CD14-positive monocyte (primary cell): Measurements from ENCODE around the gene OLFM2. TPM values are rescaled to one million over a fixed set of nuclear protein-coding genes. Genes with fewer than 3 reads are reported as not detected.
A peak's percentile ranks its signal among the peaks of the same experiment; 100 is the strongest.
"Not testable (repeated sequence)": the region's sequence is repeated elsewhere in the genome, so short reads cannot be mapped to it uniquely, and the experiment has no call there.

Experiments
- DNase-seq, 3 donors: peaks; one replicate each; pipeline ENCODE4 v3.0.0-alpha.2; 2011 to 2022
- H2AFZ ChIP-seq: 2 replicates; pipeline ENCODE4 v1.6.0; 2012; ENCODE audit warnings: mild to moderate bottlenecking, low read depth, low read length, inconsistent platforms; ENCODE audit not compliant: insufficient read depth, poor library complexity, severe bottlenecking
- H3K27ac ChIP-seq, 2 donors: 1 replicate in 1 of 2; 2 replicates in 1 of 2; pipeline ENCODE4 v1.5.1; 2012 to 2013; ENCODE audit warnings: low read length in 2 of 2, control low read depth in 1 of 2, inconsistent platforms in 1 of 2, low read depth in 1 of 2, mild to moderate bottlenecking in 1 of 2
- H3K27me3 ChIP-seq, 2 donors: one replicate each; pipeline versions ENCODE4 v1.6.0 to v1.6.1; 2011 to 2013; ENCODE audit warnings: low read length in 2 of 2; ENCODE audit not compliant: control insufficient read depth in 2 of 2, insufficient read depth in 2 of 2
- H3K36me3 ChIP-seq, 2 donors: replicated peaks in 1 of 2; 1 replicate in 1 of 2; 2 replicates in 1 of 2; pipeline versions ENCODE4 v1.5.1 to v1.6.1; 2012 to 2013; ENCODE audit warnings: low read length in 2 of 2, control low read depth in 1 of 2, inconsistent platforms in 1 of 2, mild to moderate bottlenecking in 1 of 2; ENCODE audit not compliant: insufficient read depth in 2 of 2, control insufficient read depth in 1 of 2
- H3K4me1 ChIP-seq, 2 donors: 1 replicate in 1 of 2; 2 replicates in 1 of 2; pipeline versions ENCODE4 v1.5.1 to v1.6.1; 2012 to 2013; ENCODE audit warnings: low read length in 2 of 2, control low read depth in 1 of 2, inconsistent platforms in 1 of 2, mild to moderate bottlenecking in 1 of 2, moderate library complexity in 1 of 2; ENCODE audit not compliant: insufficient read depth in 2 of 2, control insufficient read depth in 1 of 2
- H3K4me2 ChIP-seq: replicated peaks from 2 replicates; pipeline ENCODE3; 2012; ENCODE audit warnings: low read length, moderate library complexity, mild to moderate bottlenecking; ENCODE audit not compliant: poor library complexity, severe bottlenecking; ENCODE audit errors: extremely low read depth
- H3K4me3 ChIP-seq, 3 experiments: fragments of 200-600 bp in 1 of 3; sonication (generic) in 1 of 3; replicated peaks in 1 of 3; 1 replicate in 2 of 3; 2 replicates in 1 of 3; pipeline ENCODE4 v1.5.1; 2011 to 2013; ENCODE audit warnings: low read length in 3 of 3, mild to moderate bottlenecking in 3 of 3, control low read depth in 2 of 3, low read depth in 2 of 3, inconsistent platforms in 1 of 3, moderate library complexity in 1 of 3
- H3K79me2 ChIP-seq: 2 replicates; pipeline ENCODE4 v1.6.0; 2012; ENCODE audit warnings: mild to moderate bottlenecking, control low read depth, inconsistent platforms, low read length, moderate library complexity; ENCODE audit not compliant: insufficient read depth
- H3K9ac ChIP-seq: 2 replicates; pipeline ENCODE4 v1.6.0; 2017; ENCODE audit warnings: low read length, mild to moderate bottlenecking; ENCODE audit not compliant: insufficient read depth, poor library complexity, severe bottlenecking
- H3K9me3 ChIP-seq, 2 donors: replicated peaks in 1 of 2; 1 replicate in 1 of 2; 2 replicates in 1 of 2; pipeline versions ENCODE4 v1.5.1 to v1.6.1; 2012 to 2013; ENCODE audit warnings: low read length in 2 of 2, control low read depth in 1 of 2; ENCODE audit not compliant: control insufficient read depth in 1 of 2, insufficient read depth in 1 of 2
- H4K20me1 ChIP-seq: 2 replicates; pipeline ENCODE4 v1.6.0; 2012; ENCODE audit warnings: mild to moderate bottlenecking, low read length, control low read depth, moderate library complexity; ENCODE audit not compliant: insufficient read depth
- H3K27ac Mint-ChIP-seq, 7 donors: one replicate each; pipeline ENCODE4 v1.8.0; 2020; ENCODE audit warnings: mild to moderate bottlenecking in 7 of 7, mixed read lengths in 7 of 7, moderate library complexity in 6 of 7, inconsistent platforms in 2 of 7
- H3K27me3 Mint-ChIP-seq, 3 donors: one replicate each; pipeline ENCODE4 v1.8.0; 2021 to 2022; ENCODE audit warnings: low read depth in 3 of 3, mild to moderate bottlenecking in 3 of 3, mixed read lengths in 3 of 3, moderate library complexity in 3 of 3, inconsistent platforms in 1 of 3
- H3K36me3 Mint-ChIP-seq, 2 donors: one replicate each; pipeline ENCODE4 v1.8.0; 2020; ENCODE audit warnings: mixed read lengths in 2 of 2, inconsistent platforms in 1 of 2, mild to moderate bottlenecking in 1 of 2
- H3K4me1 Mint-ChIP-seq: one replicate; pipeline ENCODE4 v1.8.0; 2020; ENCODE audit warnings: mild to moderate bottlenecking, mixed read lengths
- H3K4me3 Mint-ChIP-seq, 2 donors: one replicate each; pipeline ENCODE4 v1.8.0; 2020; ENCODE audit warnings: mild to moderate bottlenecking in 2 of 2, mixed read lengths in 2 of 2, moderate library complexity in 1 of 2
- H3K9me3 Mint-ChIP-seq, 7 donors: one replicate each; pipeline ENCODE4 v1.8.0; 2020 to 2022; ENCODE audit warnings: mixed read lengths in 7 of 7, mild to moderate bottlenecking in 6 of 7, moderate library complexity in 6 of 7, inconsistent platforms in 2 of 7
- CTCF ChIP-seq: fragments of 200-600 bp; IDR thresholded peaks from one replicate; pipeline ENCODE4 v1.8.0; 2022; ENCODE audit warnings: antibody characterized with exemption, mild to moderate bottlenecking
- WGBS: methylation state at CpG from one replicate; pipeline ENCODE4 v1.1.5; 2013; ENCODE audit warnings: missing lambda C conversion rate; ENCODE audit not compliant: insufficient coverage; 5-methylcytosine and 5-hydroxymethylcytosine counted together
- intact Hi-C, 2 donors: fragments of 100-400 bp; cut with micrococcal nuclease; formaldehyde crosslinking; loops; one replicate each; pipeline versions ENCODE4 v1.15.0 to v1.15.1; 2023
- polyA plus RNA-seq, 3 donors: library from polyadenylated mRNA; depleted of rRNA in 1 of 3; unstranded in 2 of 3; stranded (reverse) in 1 of 3; fragments of 300-500 nt in 2 of 3; fragments of >200 nt in 1 of 3; fragmentation: Illumina TruSeq in 2 of 3; gene quantifications; 1 replicate in 2 of 3; 2 replicates in 1 of 3; pipeline ENCODE4 v1.2.3, GENCODE V29; 2012 to 2021

The OLFM2 gene
- polyA plus RNA-seq, 3 donors: not detected

- Histone ChIP-seq H3K27ac (no peak overlapping the region), H2AFZ (no peak overlapping the region), H3K9ac (peak overlapping the region; percentile 4), H3K4me1 (no peaks in the 10 kb centered on the region), H3K79me2 (peaks cover 9% of the 10 kb centered on the region), H3K27me3 (no peaks in the 10 kb centered on the region), H3K36me3 (peaks cover 57 to 76% of the 10 kb centered on the region in 2 donors), H4K20me1 (peaks cover 7% of the 10 kb centered on the region), H3K4me2 (no peak overlapping the region), H3K4me3 (no peak overlapping the region), H3K9me3 (peaks cover 11 to 12% of the 10 kb centered on the region in 2 donors)
- H3K4me3 Mint-ChIP-seq: no peak overlapping the region
- no peaks in the 10 kb centered on the region for H3K27me3 Mint-ChIP-seq
- peaks cover 8 to 12% (median 11%) of the 10 kb centered on the region in 7 donors for H3K9me3 Mint-ChIP-seq
- intact Hi-C loops: no loop called here
- H3K27ac Mint-ChIP-seq: peak overlapping the region in 1 of 7 donors; percentile 26
- H3K36me3 Mint-ChIP-seq: peaks cover 66 to 82% of the 10 kb centered on the region in 2 donors
- no peak for DNase-seq
- no peak for TF ChIP-seq CTCF
- 89% methylated on average over 4 of the region's 4 CpGs for WGBS
- no peaks in the 10 kb centered on the region for H3K4me1 Mint-ChIP-seq
Measured at GRCh38 chr19:9848060-9848459, 88.3 kb downstream of the OLFM2 start.

GRCh38 chr19:9847087-9847671 is 89.1 kb downstream of the OLFM2 start:
- H4K20me1 ChIP-seq: peaks cover 7% of the 10 kb centered on the region
- no peaks in the 10 kb centered on the region for H3K4me1 Mint-ChIP-seq
- H3K79me2 ChIP-seq: peaks cover 16% of the 10 kb centered on the region
- peaks cover 70 to 85% of the 10 kb centered on the region in 2 donors for H3K36me3 Mint-ChIP-seq
- H3K4me2 ChIP-seq: no peak overlapping the region
- peaks cover 16 to 20% (median 17%) of the 10 kb centered on the region in 7 donors for H3K9me3 Mint-ChIP-seq
- H2AFZ ChIP-seq: no peak overlapping the region
- peak overlapping the region in 1 of 7 donors; percentile 72 for H3K27ac Mint-ChIP-seq
- intact Hi-C loops: no loop called here
- TF ChIP-seq CTCF: no peak
- H3K27me3 Mint-ChIP-seq: no peaks in the 10 kb centered on the region
- H3K9ac ChIP-seq: no peak overlapping the region
- H3K4me3 Mint-ChIP-seq: no peak overlapping the region
- no peak overlapping the region for H3K27ac ChIP-seq
- peaks cover 65 to 85% of the 10 kb centered on the region in 2 donors for H3K36me3 ChIP-seq
- H3K4me3 ChIP-seq: no peak overlapping the region
- H3K9me3 ChIP-seq: peaks cover 19 to 21% of the 10 kb centered on the region in 2 donors
- 88% methylated on average over 8 of the region's 13 CpGs for WGBS
- no peaks in the 10 kb centered on the region for H3K4me1 ChIP-seq
- H3K27me3 ChIP-seq: no peaks in the 10 kb centered on the region
- no peak for DNase-seq

- H3K4me3 Mint-ChIP-seq, H3K4me1 ChIP-seq, H3K27me3 Mint-ChIP-seq, H2AFZ ChIP-seq, H3K4me1 Mint-ChIP-seq, H3K27ac Mint-ChIP-seq, H3K4me2 ChIP-seq, intact Hi-C loops, H3K4me3 ChIP-seq, H3K27me3 ChIP-seq, H4K20me1 ChIP-seq, DNase-seq, H3K27ac ChIP-seq, H3K9ac ChIP-seq: not testable (repeated sequence)
- WGBS: 92% methylated on average over 7 of the region's 12 CpGs
- peaks cover 21 to 28% (median 23%) of the 10 kb centered on the region in 7 donors for H3K9me3 Mint-ChIP-seq
- peaks cover 93 to 100% of the 10 kb centered on the region in 2 donors for H3K36me3 ChIP-seq
- H3K9me3 ChIP-seq: peaks cover 25 to 30% of the 10 kb centered on the region in 2 donors
- peaks cover 88 to 96% of the 10 kb centered on the region in 2 donors for H3K36me3 Mint-ChIP-seq
- H3K79me2 ChIP-seq: peaks cover 27% of the 10 kb centered on the region
Measured at GRCh38 chr19:9843626-9844273, 92.6 kb downstream of the OLFM2 start.
